ENCODE data around the gene S100A8.
A peak's percentile ranks its signal among the peaks of the same experiment; 100 is the strongest.
"Not testable (repeated sequence)": the region's sequence is repeated elsewhere in the genome, so short reads cannot be mapped to it uniquely, and the experiment has no call there.

The S100A8 gene

GRCh38 chr1:153361480-153362109 lies 29.3 kb downstream of the S100A8 start:
- DNase-seq (ENCODE audit: low spot score), result no peak

- DNase-seq (ENCODE audit: low spot score), result no peak
These were observed 30.0 kb downstream of the S100A8 start for GRCh38 chr1:153360592-153361479.

DNA sequence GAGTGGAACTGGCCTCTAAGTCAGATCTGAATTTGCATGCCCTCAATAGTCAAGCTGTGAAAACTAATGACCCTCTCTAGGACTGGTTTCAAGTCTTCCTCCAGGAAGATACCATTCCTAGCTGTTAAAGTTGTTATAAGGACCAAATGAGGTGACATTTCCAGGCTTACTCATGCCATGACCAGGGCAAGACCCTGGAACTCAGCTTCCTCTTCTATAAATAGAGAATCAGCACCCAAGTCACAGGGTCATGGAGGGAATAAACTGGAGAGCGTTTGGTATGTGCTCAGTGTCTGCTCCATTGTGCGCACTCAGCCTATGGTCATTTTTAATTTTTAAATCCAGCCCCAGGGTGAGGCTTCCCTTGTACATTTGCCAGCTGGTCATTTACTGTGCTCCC lies 30.7 kb downstream of the S100A8 start:
- DNase-seq (ENCODE audit: low spot score), result no peak

GRCh38 chr1:153359241-153359640 lies 31.6 kb downstream of the S100A8 start:
- DNase-seq (ENCODE audit: low spot score), result no peak

DNA sequence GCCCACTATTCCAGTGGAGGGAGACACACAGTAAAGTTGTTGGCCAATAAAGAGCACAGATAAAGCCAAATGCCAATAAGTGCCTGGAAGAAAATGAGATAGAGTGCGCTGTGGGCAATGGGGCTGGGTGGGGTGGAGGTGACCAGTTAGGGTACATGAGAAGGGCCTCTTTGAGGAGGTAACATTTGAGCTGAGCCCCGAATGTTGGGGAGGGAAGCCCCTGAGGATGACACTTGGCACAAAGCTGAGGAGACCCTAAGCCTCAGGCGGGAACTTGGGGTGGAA lies 32.2 kb downstream of the S100A8 start:
- DNase-seq (ENCODE audit: low spot score), result no peak

DNA sequence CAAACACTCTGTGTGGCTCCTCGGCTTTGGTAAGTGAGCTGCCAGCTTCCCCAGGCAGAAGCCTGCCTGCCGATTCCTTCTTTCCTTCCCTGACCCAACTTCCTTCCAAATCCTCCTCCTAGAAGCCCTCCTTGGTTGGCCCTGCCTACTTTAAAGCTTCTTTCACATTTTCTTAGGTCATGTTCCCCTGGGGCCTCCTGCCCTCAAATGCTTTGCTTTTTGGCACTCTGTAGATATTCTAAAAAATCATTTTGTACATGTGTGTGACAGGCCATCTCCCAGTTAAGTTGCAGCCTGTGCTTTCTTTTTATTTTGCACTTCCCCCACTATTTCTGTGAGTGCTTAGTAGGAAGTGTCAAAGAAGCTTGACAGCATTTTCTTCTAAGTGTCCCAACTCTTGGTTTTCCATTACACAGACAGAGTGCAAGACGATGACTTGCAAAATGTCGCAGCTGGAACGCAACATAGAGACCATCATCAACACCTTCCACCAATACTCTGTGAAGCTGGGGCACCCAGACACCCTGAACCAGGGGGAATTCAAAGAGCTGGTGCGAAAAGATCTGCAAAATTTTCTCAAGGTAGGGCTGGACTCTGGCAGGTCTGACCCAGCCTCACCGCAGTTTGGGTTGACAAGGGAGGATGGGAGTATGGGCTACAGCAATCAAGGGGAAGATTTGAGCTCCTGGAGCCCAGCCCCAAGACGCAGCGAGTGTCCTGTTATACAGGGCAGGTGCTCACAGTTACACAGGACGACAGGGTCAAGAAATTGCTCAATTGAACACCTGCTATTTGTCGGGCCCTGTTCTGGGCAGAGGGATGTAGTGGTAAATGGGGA lies 32.8 kb downstream of the S100A8 start, which contains the start of gene S100A9:
TSS of gene S100A9 (plus strand) at position 2 of the 838 bp plus-strand sequence. CDS start at position 432, 430 bp downstream.
- no peak for DNase-seq (ENCODE audit: low spot score)

DNA sequence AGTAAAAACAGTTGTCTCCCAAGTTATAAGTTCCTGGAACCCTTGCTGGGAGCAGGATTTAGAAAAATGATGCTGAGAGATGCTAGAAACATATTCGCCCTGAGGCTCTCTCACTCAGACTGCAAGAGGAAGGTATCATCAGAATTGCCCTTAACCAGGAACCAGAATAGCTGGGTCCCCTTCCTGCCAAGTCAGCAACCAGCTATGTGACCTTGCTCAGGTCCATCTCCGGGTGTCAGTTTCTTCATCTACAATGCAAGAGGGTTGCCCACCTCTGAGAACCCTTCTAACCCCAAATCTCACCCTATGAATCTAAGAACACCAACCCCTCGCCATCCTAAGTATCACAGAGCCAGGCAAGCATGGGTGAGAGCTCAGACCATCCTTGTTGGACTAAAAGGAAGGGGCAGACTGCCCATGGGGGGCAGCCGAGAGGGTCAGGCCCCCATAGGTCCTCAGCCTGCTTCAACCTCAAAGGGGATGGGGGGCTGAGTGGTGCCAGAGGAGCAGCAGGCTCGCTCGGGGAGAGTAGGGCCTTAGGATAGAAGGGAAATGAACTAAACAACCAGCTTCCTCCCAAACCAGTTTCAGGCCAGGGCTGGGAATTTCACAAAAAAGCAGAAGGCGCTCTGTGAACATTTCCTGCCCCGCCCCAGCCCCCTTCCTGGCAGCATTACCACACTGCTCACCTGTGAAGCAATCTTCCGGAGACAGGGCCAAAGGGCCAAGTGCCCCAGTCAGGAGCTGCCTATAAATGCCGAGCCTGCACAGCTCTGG lies 33.6 kb downstream of the S100A8 start:
- DNase-seq (ENCODE audit: low spot score), result no peak

DNA sequence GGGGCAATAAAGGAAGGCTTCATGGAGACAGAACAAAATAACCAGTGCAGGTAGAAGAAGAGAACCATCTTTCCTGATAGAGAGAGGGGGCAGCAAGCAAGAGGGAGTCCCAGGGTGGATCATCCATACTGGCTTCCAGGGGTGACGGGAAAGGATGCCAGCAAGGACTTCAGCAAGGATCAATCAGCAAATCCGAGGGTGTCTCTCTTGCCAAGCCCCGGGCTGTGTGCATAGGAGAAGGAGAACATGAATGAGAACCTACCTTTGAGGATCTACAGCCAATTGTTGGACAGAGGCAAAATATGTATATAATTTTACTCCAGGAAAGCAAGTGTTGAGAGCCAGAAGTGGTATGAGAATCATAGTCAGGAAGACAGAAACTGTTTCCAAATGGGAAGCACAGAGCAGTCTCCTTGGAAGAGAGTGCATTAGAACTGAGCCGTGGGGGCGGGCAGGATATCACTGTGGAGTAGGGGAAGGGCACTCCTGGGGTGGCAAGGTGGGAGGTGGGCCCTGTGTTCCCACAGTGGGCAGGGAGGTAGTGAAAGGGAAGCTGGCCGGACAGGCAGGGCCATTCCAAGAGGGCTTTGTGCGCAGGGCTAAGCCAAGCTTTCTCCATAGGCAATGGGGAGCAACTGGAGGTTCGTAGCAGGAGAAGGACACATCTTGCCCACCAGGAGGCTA lies 34.3 kb downstream of the S100A8 start:
- DNase-seq (ENCODE audit: low spot score), result no peak

- DNase-seq (ENCODE audit: low spot score), result peak; percentile 77
These were observed 35.3 kb downstream of the S100A8 start for GRCh38 chr1:153355445-153356071.

- DNase-seq (ENCODE audit: low spot score), result no peak
These were observed 36.2 kb downstream of the S100A8 start for GRCh38 chr1:153354515-153355193.

- DNase-seq (ENCODE audit: low spot score), result peak; percentile 77
These were observed 37.5 kb downstream of the S100A8 start for GRCh38 chr1:153353226-153353947.

DNA sequence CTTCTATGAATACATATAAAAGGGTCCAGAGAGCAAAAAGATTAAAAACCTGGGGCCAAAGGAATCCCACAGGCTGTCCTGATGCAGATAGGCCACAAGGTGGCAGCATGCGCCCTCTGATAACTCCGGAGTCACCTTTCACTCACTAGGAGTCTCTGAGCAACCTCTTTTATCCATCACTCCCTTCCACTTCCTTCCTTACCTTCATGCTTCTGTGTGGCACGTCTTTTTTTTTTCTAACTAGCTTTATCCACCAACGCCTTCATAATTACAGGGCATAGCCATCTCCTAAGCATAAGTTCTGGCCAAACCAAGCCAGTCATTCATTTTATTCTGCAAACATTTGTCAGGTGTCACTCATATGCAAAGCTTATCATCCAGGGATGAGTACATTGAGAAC lies 38.4 kb downstream of the S100A8 start:
- DNase-seq (ENCODE audit: low spot score), result peak; percentile 83

DNA sequence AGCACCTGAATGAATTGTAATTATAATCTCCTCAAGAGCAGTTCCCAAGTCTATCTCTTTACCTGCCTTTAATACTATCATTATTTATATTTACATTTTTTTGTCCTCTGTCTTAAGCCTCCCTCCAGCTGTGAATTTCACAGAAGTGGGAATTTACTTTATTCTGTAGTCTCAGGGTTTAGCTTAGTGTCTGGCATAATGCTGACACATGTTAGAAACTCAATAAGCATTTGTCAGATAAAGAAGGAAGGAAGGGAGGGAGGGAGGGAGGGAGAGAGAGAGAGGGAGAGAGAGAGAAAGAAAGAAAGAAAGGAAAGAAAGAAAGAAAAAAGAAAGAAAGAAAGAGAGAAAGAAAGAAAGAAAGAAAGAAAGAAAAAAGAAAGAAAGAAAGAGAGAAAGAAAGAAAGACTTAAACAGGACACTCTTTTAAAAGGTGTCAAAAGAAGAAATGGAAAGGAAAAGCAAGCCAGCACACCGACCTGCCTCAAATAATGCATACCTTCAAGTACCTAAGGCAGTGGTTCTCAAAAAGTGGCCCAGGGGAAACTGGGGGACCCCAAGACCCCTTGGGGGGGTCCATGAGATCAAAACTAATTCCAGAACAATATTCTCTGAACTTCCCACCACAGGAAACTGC lies 40.4 kb downstream of the S100A8 start:
- peak; percentile 8 for DNase-seq (ENCODE audit: low spot score)

- DNase-seq (ENCODE audit: low spot score), result peak; percentile 32
These were observed 41.2 kb downstream of the S100A8 start for GRCh38 chr1:153349363-153350320.

DNA sequence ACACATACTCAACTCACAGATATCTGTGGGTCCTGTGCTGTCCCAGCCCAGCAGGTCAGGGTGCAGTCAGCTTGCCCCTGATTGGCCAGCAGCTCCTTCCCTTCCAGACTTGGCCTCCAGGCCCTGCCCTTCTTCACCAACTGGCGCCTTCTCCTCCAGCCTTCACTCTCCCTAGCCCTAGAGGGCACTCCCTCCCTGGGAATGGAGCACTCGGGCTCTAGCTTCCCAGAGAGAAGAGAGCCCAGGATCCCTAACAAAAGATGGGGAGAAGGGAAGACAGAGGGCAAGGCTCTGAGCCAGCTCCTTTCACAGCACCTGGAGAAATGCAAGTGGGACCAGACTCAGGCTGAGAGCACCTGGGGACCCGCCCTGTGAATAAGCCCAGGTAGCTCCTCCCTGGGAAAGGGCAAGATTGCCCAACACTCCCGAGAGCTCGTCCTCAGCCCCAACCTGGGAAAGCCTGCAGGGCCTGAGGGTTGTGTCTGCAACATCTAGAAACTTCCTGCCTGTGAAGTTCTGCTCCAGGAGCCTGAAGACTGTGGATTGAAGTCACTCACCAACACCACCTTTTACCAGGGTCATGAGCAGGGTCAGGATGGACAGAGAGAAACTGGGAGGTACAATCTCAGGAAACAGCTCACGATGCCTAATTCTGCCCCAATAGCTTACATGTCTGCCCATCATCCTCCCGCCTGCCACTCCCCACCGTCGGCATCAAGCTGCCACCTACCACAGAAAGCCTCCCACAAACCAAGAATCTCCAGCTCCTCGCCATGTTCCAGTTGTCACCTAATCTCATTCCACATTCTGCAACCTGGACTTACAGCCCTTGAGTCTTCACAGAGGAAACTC lies 42.1 kb downstream of the S100A8 start, which contains the start of gene PGLYRP4:
TSS of gene PGLYRP4 (minus strand) at position 331 of the 852 bp plus-strand sequence. CDS start 909 bp downstream, outside the sequence.
- peak; percentile 19 for DNase-seq (ENCODE audit: low spot score)

- DNase-seq (ENCODE audit: low spot score), result peak; percentile 26
These were observed 43.0 kb downstream of the S100A8 start for GRCh38 chr1:153347856-153348255.

DNA sequence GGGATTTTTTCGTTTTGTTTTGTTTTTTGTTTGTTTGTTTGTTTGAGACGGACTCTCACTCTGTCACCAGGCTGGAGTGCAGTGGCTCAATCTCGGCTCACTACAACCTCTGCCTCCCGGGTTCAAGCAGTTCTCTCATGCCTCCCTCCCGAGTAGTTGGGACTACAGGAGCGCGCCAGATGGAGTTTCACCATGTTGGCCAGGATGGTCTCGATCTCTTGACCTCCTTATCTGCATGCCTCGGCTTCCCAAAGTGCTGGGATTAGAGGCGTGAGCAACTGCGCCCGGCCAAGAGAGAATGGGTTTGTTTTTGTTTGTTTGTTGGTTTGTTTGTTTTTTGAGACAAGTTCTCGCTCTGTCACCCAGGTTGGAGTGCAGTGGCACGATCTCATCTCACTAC lies 43.8 kb downstream of the S100A8 start:
- not testable (repeated sequence) for DNase-seq (ENCODE audit: low spot score)
